ENCODE data around the gene PARD6B. TPM values are rescaled to one million over a fixed set of nuclear protein-coding genes. Genes with fewer than 3 reads are reported as not detected.
"Not testable (repeated sequence)": the region's sequence is repeated elsewhere in the genome, so short reads cannot be mapped to it uniquely, and the experiment has no call there.

Gene PARD6B
- total RNA-seq, 1 donor from 2014 or later = 8.4 TPM

DNA sequence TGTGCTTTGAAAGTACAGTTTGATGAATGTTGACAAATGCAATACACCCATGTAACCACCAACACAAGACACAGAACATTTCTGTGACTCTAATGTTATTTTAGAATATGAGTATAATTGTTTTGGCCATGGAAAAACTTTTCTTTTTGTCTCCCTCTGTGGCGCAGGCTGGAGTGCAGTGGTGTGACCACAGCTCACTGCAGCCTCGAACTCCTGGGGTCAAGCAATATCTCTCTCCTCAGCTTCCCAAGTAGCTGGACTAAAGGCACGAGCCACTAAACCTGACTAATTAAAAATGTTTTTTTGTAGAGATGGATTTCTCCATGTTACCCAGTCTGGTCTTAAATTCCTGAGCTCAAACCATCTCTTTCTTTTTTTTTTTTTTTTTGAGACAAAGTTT lies 43.1 kb downstream of the PARD6B start:
- DNase-seq (ENCODE audit: low spot score) = no peak

- DNase-seq (ENCODE audit: low spot score) = no peak
These were observed 44.9 kb downstream of the PARD6B start for GRCh38 chr20:50776122-50776817.

- no peak for DNase-seq (ENCODE audit: low spot score)
These were observed 46.0 kb downstream of the PARD6B start for GRCh38 chr20:50777373-50777772.

DNA sequence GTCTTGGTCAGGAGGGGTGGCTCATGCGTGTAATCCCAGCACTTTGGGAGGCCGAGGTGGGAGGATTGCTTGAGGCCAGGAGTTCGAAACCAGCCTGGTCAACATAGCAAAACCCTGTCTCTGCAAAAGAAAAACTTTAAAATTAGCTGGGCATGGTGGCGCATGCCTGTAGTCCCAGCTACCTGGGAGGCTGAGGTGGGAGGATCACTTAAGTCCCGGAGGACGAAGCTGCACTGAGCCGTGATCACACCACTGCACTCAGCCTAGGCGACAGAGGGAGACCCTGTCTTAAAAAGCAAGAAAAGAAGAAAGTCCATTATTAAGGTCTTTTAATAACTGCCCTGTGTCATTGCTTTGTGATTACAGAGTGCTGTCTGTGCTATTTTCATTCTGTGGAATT lies 47.6 kb downstream of the PARD6B start:
- DNase-seq (ENCODE audit: low spot score) = not testable (repeated sequence)

DNA sequence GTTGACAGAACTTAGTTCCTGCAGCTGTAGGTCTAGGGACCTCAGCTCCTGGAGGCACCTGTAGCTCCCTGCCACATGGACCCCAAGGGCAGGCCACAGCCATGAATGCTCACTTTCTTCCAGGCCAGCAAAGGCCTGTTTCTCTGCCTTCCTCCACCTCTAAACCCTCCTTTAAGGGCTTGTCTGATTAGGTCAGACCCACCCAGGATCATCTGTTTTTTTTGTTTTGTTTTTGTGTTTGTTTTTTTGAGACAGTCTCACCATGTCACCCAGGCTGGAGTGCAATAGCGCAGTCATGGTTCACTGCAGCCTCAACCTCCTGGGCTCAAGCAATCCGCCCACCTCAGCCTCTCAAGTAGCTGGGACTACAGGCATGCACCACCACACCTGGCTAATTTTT lies 52.0 kb downstream of the PARD6B start:
- DNase-seq (ENCODE audit: low spot score) = no peak

- no peak for DNase-seq (ENCODE audit: low spot score)
These were observed 52.5 kb downstream of the PARD6B start for GRCh38 chr20:50783903-50784302.

DNA sequence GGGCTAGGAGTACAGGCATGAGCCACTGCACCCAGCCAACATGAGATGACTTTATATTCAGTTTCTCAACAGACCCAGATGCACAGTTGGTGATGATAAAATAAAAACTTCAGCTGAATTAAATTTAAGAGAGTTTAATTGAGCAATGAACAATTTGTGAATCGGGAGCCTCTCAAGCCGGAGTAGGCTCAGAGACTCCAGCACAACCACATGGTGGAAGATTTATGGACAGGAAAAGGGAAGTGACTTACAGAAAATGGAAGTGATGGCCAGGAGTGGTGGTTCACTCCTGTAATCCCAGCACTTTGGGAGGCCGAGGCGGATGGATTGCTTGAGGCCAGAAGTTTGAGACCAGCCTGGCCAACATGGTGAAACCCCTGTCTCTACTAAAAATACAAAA lies 53.1 kb downstream of the PARD6B start:
- no peak for DNase-seq (ENCODE audit: low spot score)

GRCh38 chr20:50786703-50787102 lies 55.3 kb downstream of the PARD6B start:
- no peak for DNase-seq (ENCODE audit: low spot score)

DNA sequence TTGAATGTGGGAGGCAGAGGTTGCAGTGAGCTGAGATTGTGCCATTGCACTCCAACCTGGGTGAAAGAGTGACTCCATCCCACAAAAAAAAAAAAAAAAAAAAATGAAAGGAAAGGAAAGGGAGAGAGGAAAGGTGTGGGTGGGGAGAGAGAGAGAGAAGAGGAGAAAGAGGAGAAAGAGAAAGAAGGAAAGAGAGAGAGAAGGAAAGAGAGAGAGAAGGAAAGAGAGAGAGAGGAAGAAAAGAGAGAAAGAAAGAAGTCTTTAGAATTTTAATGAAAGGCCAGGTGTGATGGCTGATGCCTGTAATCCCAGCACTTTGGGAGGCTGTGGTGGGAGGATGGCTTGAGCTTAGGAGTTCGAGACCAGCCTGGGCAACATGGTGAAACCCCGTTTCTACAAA lies 55.8 kb downstream of the PARD6B start:
- no peak for DNase-seq (ENCODE audit: low spot score)

GRCh38 chr20:50788045-50788991 lies 56.9 kb downstream of the PARD6B start:
- DNase-seq (ENCODE audit: low spot score) = peak; percentile 89

GRCh38 chr20:50789968-50790650 lies 58.7 kb downstream of the PARD6B start:
- no peak for DNase-seq (ENCODE audit: low spot score)

DNA sequence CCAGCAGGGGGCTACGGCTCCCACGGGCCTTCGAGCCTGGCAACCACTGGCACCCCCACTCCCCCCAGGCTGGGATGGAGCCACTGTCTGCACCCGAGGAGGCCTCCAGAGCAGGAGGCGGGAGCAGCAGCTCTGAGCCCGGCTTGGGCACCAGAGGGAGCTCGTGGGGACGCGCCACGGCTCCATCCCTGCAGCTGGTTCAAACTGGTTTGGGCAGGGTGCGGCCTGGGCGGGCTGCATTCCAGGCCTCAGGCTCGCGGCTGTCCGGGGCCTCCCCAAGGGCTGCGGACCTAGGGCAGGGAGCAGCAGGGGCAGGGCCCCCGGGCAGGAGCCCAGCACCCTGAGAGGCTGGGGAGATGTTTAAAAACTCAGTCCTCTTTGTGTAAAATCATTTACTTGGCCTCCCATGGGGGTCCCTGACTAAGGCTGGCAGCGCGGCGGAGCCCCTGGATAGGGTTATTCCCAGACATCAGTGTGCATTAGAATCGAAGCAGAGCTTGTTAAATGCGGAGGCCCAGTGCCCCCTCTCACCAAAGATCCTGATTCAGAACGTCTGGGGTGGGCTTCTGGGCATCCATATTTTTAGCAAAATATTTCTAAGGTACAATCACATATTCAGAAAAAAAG lies 59.4 kb downstream of the PARD6B start:
- DNase-seq (ENCODE audit: low spot score) = peak; percentile 97

DNA sequence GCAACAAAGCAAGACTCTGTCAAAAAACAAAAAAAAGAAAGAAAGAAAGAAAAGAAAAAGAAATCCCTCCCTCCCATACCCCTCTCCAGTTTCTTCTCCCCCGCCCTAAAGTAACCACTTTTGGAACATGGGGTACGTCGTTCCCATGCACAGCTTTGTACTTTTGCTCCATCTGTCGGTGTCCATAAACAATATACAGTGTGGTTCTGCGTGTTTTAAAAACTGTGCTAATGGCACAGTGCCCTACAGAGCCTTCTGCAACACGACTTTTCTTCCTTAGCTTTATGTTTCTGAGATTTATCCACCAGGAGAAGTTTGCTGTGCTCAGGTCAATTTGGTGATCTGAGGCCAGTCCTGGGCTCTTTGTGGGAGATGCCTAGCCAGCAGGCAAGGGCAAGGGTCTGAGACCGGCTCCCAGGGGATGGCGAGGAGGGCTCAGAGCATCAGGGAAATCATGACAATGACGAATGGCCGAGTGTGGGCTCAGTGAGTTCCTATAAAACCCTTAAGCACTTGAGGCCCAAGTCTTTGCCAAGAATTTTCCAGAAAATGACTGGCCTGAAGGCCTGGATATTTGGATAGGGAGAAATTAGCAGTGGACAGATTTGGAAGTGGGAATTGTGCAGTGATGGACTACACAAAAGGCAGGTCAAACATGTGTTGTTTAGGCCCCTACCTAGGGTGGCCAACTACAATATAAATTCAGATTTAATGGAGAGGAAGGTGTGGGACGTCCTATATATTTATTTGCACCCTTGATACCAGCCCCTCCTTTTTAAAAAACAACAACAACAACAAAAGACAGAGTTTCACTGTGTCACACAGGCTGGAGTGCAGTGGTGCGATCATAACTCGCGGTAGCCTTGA lies 61.6 kb downstream of the PARD6B start:
- peak; percentile 82 for DNase-seq (ENCODE audit: low spot score)

- peak; percentile 33 for DNase-seq (ENCODE audit: low spot score)
These were observed 62.2 kb downstream of the PARD6B start for GRCh38 chr20:50793575-50794016.

- peak; percentile 27 for DNase-seq (ENCODE audit: low spot score)
These were observed 62.9 kb downstream of the PARD6B start for GRCh38 chr20:50794181-50794845.

GRCh38 chr20:50794846-50795634 lies 63.7 kb downstream of the PARD6B start, which contains the start of gene BCAS4:
BCAS4 (plus strand) TSS chr20:50795061; CDS start chr20:50795084, 23 bp downstream.
- peak; percentile 88 for DNase-seq (ENCODE audit: low spot score)

GRCh38 chr20:50797142-50797541 lies 65.8 kb downstream of the PARD6B start:
- DNase-seq (ENCODE audit: low spot score) = no peak

DNA sequence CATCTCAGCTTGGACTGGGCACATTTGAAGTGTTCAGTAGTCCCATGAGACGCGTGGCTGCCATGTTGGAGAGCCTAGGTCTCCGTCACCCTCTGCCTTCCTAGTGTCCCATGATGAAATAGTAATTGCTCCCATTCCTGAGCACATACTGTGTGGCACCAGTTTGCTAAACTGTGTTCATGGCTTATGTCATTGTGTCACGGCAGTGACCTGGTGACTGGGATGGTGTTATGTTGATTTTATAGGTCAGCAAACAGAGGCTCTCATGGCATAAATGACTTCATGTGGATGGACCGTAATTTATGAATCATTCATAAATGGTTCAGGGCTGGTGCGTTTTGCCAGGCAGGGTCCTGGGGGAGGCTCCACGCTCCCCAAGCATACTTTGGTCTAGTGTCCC lies 67.3 kb downstream of the PARD6B start:
- DNase-seq (ENCODE audit: low spot score) = no peak

Data from umbilical cord (tissue), 2 donors.